HepG2 (cell line): ENCODE results near the gene ABCF1. TPM values are rescaled to one million over a fixed set of nuclear protein-coding genes. Genes with fewer than 3 reads are reported as not detected.

Experiments used
- HNRNPK ChIP-seq: fragments of 200-400 bp; formaldehyde crosslinking; IDR thresholded peaks from 2 replicates; pipeline ENCODE4 v1.6.1; 2018; ENCODE audit warnings: low read length, low read depth, moderate library complexity, mild to moderate bottlenecking; ENCODE audit not compliant: poor library complexity, severe bottlenecking
- JARID2 ChIP-seq: sonication (generic); formaldehyde crosslinking; IDR thresholded peaks from 2 replicates; pipeline ENCODE4 v1.8.1; 2023; ENCODE audit warnings: missing genetic modification reagents, inconsistent platforms; ENCODE audit not compliant: insufficient replicate concordance
- KDM1A ChIP-seq: IDR thresholded peaks from 2 replicates; pipeline ENCODE4 v1.6.1; 2016; ENCODE audit warnings: missing compliant biosample characterization
- POLR2A ChIP-seq, 2 experiments: IDR thresholded peaks; 2 replicates each; pipeline ENCODE4 v1.6.1; 2011; ENCODE audit warnings: low read depth in 2 of 2, low read length in 2 of 2, mild to moderate bottlenecking in 1 of 2, moderate library complexity in 1 of 2; ENCODE audit not compliant: insufficient read depth in 1 of 2
- TARDBP ChIP-seq: sonication (generic); formaldehyde crosslinking; IDR thresholded peaks from 2 replicates; pipeline ENCODE4 v1.8.0; 2022; ENCODE audit warnings: mild to moderate bottlenecking, missing genetic modification reagents
- ZNF446 ChIP-seq: sonication (generic); formaldehyde crosslinking; IDR thresholded peaks from 2 replicates; pipeline ENCODE4 v1.5.0; 2020; ENCODE audit warnings: mild to moderate bottlenecking, missing genetic modification reagents
- ZNF615 ChIP-seq: sonication (generic); formaldehyde crosslinking; IDR thresholded peaks from 2 replicates; pipeline ENCODE4 v1.5.0; 2020; ENCODE audit warnings: mild to moderate bottlenecking, missing genetic modification reagents, borderline replicate concordance
- ZNF878 ChIP-seq: sonication (generic); formaldehyde crosslinking; IDR thresholded peaks from 2 replicates; pipeline ENCODE4 v1.8.1; 2023; ENCODE audit warnings: mild to moderate bottlenecking, missing genetic modification reagents, moderate library complexity
- polyA plus RNA-seq, 8 experiments: library from polyadenylated mRNA; depleted of rRNA in 3 of 8; stranded (reverse) in 7 of 8; unstranded in 1 of 8; fragments of >200 nt; fragmentation: Illumina TruSeq in 4 of 8; extraction: Trizol in 4 of 8; gene quantifications; 2 replicates each; pipeline versions ENCODE4 v1.2.1 to v1.2.3, GENCODE V29; 2011 to 2016; ENCODE audit warnings: low read depth in 4 of 8, missing spikeins in 1 of 8, mixed read lengths in 1 of 8; ENCODE audit not compliant: insufficient read depth in 1 of 8
- total RNA-seq, 5 experiments: library from RNA; depleted of rRNA; stranded (reverse); fragments of >200 nt; fragmentation: Illumina TruSeq; extraction: Trizol; gene quantifications; 2 replicates each; pipeline ENCODE4 v1.2.3, GENCODE V29; 2016; ENCODE audit warnings: low read depth in 1 of 5
- TF ChIP-seq, protein P1 (sequence below): fragments of 450-650 bp; IDR thresholded peaks from 2 replicates; pipeline ENCODE4 v1.6.1; 2017; ENCODE audit warnings: mild to moderate bottlenecking
- TF ChIP-seq, protein P2 (sequence below): sonication (generic); formaldehyde crosslinking; IDR thresholded peaks from 2 replicates; pipeline ENCODE4 v1.4.0; 2020; ENCODE audit warnings: missing genetic modification reagents; ENCODE audit errors: not compliant biosample characterization

Gene ABCF1
- total and polyA plus RNA-seq, 2 of the 13 experiments (the other 11 are each of a cell fraction or from before 2014, with no cell fraction given), result 25.4 to 98.9 TPM

DNA sequence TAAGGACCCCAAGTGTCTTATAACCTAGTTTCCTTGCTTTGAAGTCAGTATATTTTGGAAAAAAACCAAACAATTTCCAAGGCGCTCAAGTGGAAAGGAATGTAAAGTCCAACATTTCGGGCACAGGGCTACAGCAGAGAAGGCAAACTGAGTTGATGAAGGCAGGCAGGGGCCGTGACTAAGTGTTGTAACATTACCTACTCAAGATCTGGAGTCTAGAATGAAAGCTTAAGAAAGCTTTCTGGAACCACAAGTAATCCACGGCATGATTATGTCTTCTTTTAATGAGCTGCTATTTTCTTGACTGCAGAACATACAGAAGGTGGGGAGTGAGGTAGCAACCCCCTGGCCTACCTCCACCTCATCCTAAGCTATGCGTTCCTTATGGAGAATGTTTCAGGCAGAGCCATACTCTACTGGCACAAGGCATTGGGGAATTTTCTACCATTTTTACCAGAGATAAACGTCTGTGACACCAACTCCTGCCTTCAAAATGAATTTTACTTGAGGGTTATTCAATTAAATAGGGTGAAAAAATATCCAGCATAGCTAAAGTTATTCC is 41.5 kb downstream of the ABCF1 start (continued):
- TF ChIP-seq, protein P1, sequence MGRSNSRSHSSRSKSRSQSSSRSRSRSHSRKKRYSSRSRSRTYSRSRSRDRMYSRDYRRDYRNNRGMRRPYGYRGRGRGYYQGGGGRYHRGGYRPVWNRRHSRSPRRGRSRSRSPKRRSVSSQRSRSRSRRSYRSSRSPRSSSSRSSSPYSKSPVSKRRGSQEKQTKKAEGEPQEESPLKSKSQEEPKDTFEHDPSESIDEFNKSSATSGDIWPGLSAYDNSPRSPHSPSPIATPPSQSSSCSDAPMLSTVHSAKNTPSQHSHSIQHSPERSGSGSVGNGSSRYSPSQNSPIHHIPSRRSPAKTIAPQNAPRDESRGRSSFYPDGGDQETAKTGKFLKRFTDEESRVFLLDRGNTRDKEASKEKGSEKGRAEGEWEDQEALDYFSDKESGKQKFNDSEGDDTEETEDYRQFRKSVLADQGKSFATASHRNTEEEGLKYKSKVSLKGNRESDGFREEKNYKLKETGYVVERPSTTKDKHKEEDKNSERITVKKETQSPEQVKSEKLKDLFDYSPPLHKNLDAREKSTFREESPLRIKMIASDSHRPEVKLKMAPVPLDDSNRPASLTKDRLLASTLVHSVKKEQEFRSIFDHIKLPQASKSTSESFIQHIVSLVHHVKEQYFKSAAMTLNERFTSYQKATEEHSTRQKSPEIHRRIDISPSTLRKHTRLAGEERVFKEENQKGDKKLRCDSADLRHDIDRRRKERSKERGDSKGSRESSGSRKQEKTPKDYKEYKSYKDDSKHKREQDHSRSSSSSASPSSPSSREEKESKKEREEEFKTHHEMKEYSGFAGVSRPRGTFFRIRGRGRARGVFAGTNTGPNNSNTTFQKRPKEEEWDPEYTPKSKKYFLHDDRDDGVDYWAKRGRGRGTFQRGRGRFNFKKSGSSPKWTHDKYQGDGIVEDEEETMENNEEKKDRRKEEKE, result no peak
- TF ChIP-seq ZNF615 (CRISPR knock-in tag) (0 out of 2 replicates have a peak, but pooled peaks have one; percentile 33), JARID2 (CRISPR knock-in tag) (no peak), ZNF878 (CRISPR knock-in tag) (0 out of 2 replicates have a peak, but pooled peaks have one; percentile 51), ZNF446 (CRISPR knock-in tag) (no peak), HNRNPK (no peak), TARDBP (CRISPR knock-in tag) (0 out of 2 replicates have a peak, but pooled peaks have one; percentile 33), POLR2A (IDR thresholded peaks at IDR 0.05; ENCODE audit: insufficient read depth in 1 of 2, low read depth in 2 of 2, low read length in 2 of 2) (peak in 1 of 2 experiments; percentile 69; a peak in 3 of 4 replicates), KDM1A (CRISPR knock-in tag) (no peak)
- TF ChIP-seq, protein P2, sequence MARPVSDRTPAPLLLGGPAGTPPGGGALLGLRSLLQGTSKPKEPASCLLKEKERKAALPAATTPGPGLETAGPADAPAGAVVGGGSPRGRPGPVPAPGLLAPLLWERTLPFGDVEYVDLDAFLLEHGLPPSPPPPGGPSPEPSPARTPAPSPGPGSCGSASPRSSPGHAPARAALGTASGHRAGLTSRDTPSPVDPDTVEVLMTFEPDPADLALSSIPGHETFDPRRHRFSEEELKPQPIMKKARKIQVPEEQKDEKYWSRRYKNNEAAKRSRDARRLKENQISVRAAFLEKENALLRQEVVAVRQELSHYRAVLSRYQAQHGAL (CRISPR knock-in tag), result no peak
